Sigmoid colon (tissue), 4 donors: ENCODE measurements around the gene MARCHF11.

ENCODE experiments used
- CTCF ChIP-seq, 4 experiments: fragments of 450-650 bp in 3 of 4; fragments of 200-600 bp in 1 of 4; IDR thresholded peaks; one replicate each; pipeline ENCODE4 v1.5.1; 2016 to 2019; ENCODE audit warnings: antibody characterized with exemption in 4 of 4, mild to moderate bottlenecking in 3 of 4, moderate library complexity in 2 of 4
- POLR2AphosphoS5 ChIP-seq, 4 donors: sonication (generic); formaldehyde crosslinking; IDR thresholded peaks; one replicate each; pipeline ENCODE4 v1.6.1; 2017; ENCODE audit warnings: antibody characterized with exemption in 4 of 4

- no peak for TF ChIP-seq POLR2AphosphoS5 (IDR thresholded peaks at IDR 0.05)
- TF ChIP-seq CTCF (IDR thresholded peaks at IDR 0.05) = no peak
These were observed 30.0 kb downstream of the MARCHF11 start for GRCh38 chr5:16149621-16150020.
